NCI-H1105 (cell line): ENCODE data around the gene SKAP2.

Experiments
- DNase-seq: peaks from one replicate; lab custom pipeline; 2025; lab: John Stamatoyannopoulos, UW

The SKAP2 gene

GRCh38 chr7:26777385-26777784 is 87.0 kb downstream of the SKAP2 start:
- DNase-seq, result no peak

GRCh38 chr7:26760501-26760900 is 103.9 kb downstream of the SKAP2 start:
- DNase-seq, result no peak

GRCh38 chr7:26759108-26759507 is 105.3 kb downstream of the SKAP2 start:
- no peak for DNase-seq

GRCh38 chr7:26743205-26743604 is 121.2 kb downstream of the SKAP2 start:
- no peak for DNase-seq

GRCh38 chr7:26735976-26736600 is 128.3 kb downstream of the SKAP2 start:
- DNase-seq, result no peak

- no peak for DNase-seq
Measured at GRCh38 chr7:26729150-26729775, 135.1 kb downstream of the SKAP2 start.

- no peak for DNase-seq
Measured at GRCh38 chr7:26726051-26726450, 138.3 kb downstream of the SKAP2 start.

GRCh38 chr7:26724795-26725194 is 139.6 kb downstream of the SKAP2 start:
- no peak for DNase-seq

GRCh38 chr7:26723129-26723528 is 141.3 kb downstream of the SKAP2 start:
- DNase-seq, result no peak

- DNase-seq, result no peak
Measured at GRCh38 chr7:26721450-26721849, 142.9 kb downstream of the SKAP2 start.

GRCh38 chr7:26718063-26718462 is 146.3 kb downstream of the SKAP2 start:
- DNase-seq, result no peak

- DNase-seq, result no peak
Measured at GRCh38 chr7:26714438-26714837, 150.0 kb downstream of the SKAP2 start.

GRCh38 chr7:26714006-26714405 is 150.4 kb downstream of the SKAP2 start:
- no peak for DNase-seq

GRCh38 chr7:26709210-26709990 is 155.0 kb downstream of the SKAP2 start:
- no peak for DNase-seq

GRCh38 chr7:26705567-26705966 is 158.8 kb downstream of the SKAP2 start:
- peak; percentile 70 for DNase-seq

GRCh38 chr7:26704786-26705185 is 159.6 kb downstream of the SKAP2 start:
- no peak for DNase-seq

GRCh38 chr7:26704036-26704435 is 160.4 kb downstream of the SKAP2 start:
- DNase-seq, result no peak

- no peak for DNase-seq
Measured at GRCh38 chr7:26700893-26701292, 163.5 kb downstream of the SKAP2 start.

GRCh38 chr7:26700386-26700785 is 164.0 kb downstream of the SKAP2 start:
- no peak for DNase-seq

GRCh38 chr7:26699766-26700165 is 164.6 kb downstream of the SKAP2 start:
- no peak for DNase-seq

- DNase-seq, result no peak
Measured at GRCh38 chr7:26698806-26699205, 165.6 kb downstream of the SKAP2 start.

- no peak for DNase-seq
Measured at GRCh38 chr7:26698194-26698593, 166.2 kb downstream of the SKAP2 start.

- no peak for DNase-seq
Measured at GRCh38 chr7:26696978-26697377, 167.4 kb downstream of the SKAP2 start.
